PC-3 (cell line): ENCODE results near the gene PREX1. TPM values are rescaled to one million over a fixed set of nuclear protein-coding genes. Genes with fewer than 3 reads are reported as not detected.

Experiments
- ATAC-seq: fragments of 200-7000 bp; cut with Tn5 transposase; 2 replicates; pipeline ENCODE4 v1.9.1; 2020; ENCODE audit warnings: mild to moderate bottlenecking, moderate library complexity
- BruUV-seq: library from RNA; stranded (reverse); fragments of 400-500 nt; replicated peaks from 2 replicates; lab custom pipeline; 2021; lab: Mats Ljungman, UMichigan
- CTCF ChIA-PET: fragments of 300-600 bp; sonication (Branson Sonifier 250); formaldehyde crosslinking; loops from one replicate; lab custom pipeline; 2022; ENCODE audit warnings: antibody characterized with exemption; lab: Charles Lee
- POLR2A ChIA-PET: fragments of 300-600 bp; sonication (Branson Sonifier 250); formaldehyde crosslinking; loops from one replicate; lab custom pipeline; 2022; ENCODE audit warnings: antibody characterized with exemption; ENCODE audit not compliant: unreplicated experiment; lab: Charles Lee
- DNase-seq: peaks from one replicate; pipeline ENCODE4 v3.0.0-alpha.2; 2015
- H2AFZ ChIP-seq: fragments of 300-600 bp; sonication (generic); 2 replicates; pipeline ENCODE4 v1.6.0; 2016; ENCODE audit warnings: antibody characterized with exemption, low read length
- H3F3A ChIP-seq: fragments of 300-600 bp; sonication (generic); one replicate; pipeline ENCODE4 v1.6.0; 2017; ENCODE audit warnings: antibody characterized with exemption, low read length, control low read depth, mild to moderate bottlenecking; ENCODE audit not compliant: unreplicated experiment
- H3K27ac ChIP-seq: fragments of 300-600 bp; sonication (generic); 2 replicates; pipeline ENCODE4 v1.5.1; 2016; ENCODE audit warnings: mild to moderate bottlenecking, low read length
- H3K27me3 ChIP-seq: fragments of 300-600 bp; sonication (generic); 2 replicates; pipeline ENCODE4 v1.6.1; 2016; ENCODE audit warnings: low read length, mixed read lengths
- H3K36me3 ChIP-seq: fragments of 300-600 bp; sonication (generic); 2 replicates; pipeline ENCODE4 v1.6.1; 2016; ENCODE audit warnings: low read depth, mixed run types, low read length, mixed read lengths
- H3K4me1 ChIP-seq: fragments of 300-600 bp; sonication (generic); 2 replicates; pipeline ENCODE4 v1.5.1; 2016; ENCODE audit warnings: low read length; ENCODE audit not compliant: insufficient read depth
- H3K4me2 ChIP-seq: fragments of 300-600 bp; sonication (generic); 2 replicates; pipeline ENCODE4 v1.6.0; 2016; ENCODE audit warnings: low read length
- H3K4me3 ChIP-seq: fragments of 300-600 bp; sonication (generic); 2 replicates; pipeline ENCODE4 v1.5.1; 2016; ENCODE audit warnings: mild to moderate bottlenecking, low read length, mixed read lengths
- H3K79me2 ChIP-seq: fragments of 300-600 bp; sonication (generic); 2 replicates; pipeline ENCODE4 v1.6.1; 2017; ENCODE audit warnings: low read length, mixed read lengths
- H3K9ac ChIP-seq: fragments of 300-600 bp; sonication (generic); 2 replicates; pipeline ENCODE4 v1.6.0; 2016; ENCODE audit warnings: mild to moderate bottlenecking, low read length
- H3K9me2 ChIP-seq: fragments of 300-600 bp; sonication (generic); replicated peaks from 2 replicates; pipeline ENCODE4 v1.6.1; 2016; ENCODE audit warnings: mixed run types, low read length, mixed read lengths
- H3K9me3 ChIP-seq: fragments of 300-600 bp; sonication (generic); 2 replicates; pipeline ENCODE4 v1.6.1; 2016; ENCODE audit warnings: low read length, mixed read lengths
- H4K20me1 ChIP-seq: fragments of 300-600 bp; sonication (generic); 2 replicates; pipeline ENCODE4 v1.6.1; 2016; ENCODE audit warnings: low read length, mixed read lengths
- CTCF ChIP-seq: fragments of 300-600 bp; sonication (generic); conservative IDR thresholded peaks from 2 replicates; pipeline ENCODE4 v1.5.1; 2017; ENCODE audit warnings: antibody characterized with exemption, low read depth, mild to moderate bottlenecking, low read length
- EZH2 ChIP-seq: fragments of 300-600 bp; sonication (generic); IDR thresholded peaks from one replicate; pipeline ENCODE4 v1.6.1; 2017; ENCODE audit warnings: antibody characterized with exemption, mild to moderate bottlenecking, low read length; ENCODE audit not compliant: unreplicated experiment
- EZH2phosphoT487 ChIP-seq: fragments of 300-600 bp; sonication (generic); IDR thresholded peaks from 2 replicates; pipeline ENCODE4 v1.6.1; 2018; ENCODE audit warnings: mild to moderate bottlenecking, antibody characterized with exemption, low read length, borderline replicate concordance
- intact Hi-C: fragments of 100-400 bp; cut with micrococcal nuclease; formaldehyde crosslinking; loops from 2 replicates; pipeline ENCODE4 v1.9.0; 2023
- total RNA-seq: library from RNA; depleted of rRNA; stranded (reverse); fragments of >200 nt; gene quantifications from 2 replicates; pipeline ENCODE4 v1.2.3, GENCODE V29; 2014

The PREX1 gene
- total RNA-seq, 1 experiment from 2014 or later, result 22.1 TPM

GRCh38 chr20:48851579-48851978, 23.8 kb upstream of the PREX1 start:
- Histone ChIP-seq H3K9ac (no peak overlapping the region), H3K9me3 (no peaks in the 10 kb centered on the region), H2AFZ (no peak overlapping the region), H3K4me3 (no peak overlapping the region), H4K20me1 (no peaks in the 10 kb centered on the region), H3K27me3 (no peaks in the 10 kb centered on the region), H3K9me2 (no peaks in the 10 kb centered on the region), H3K4me2 (no peak overlapping the region), H3K36me3 (no peaks in the 10 kb centered on the region), H3F3A (no peaks in the 10 kb centered on the region), H3K79me2 (no peaks in the 10 kb centered on the region), H3K27ac (no peak overlapping the region), H3K4me1 (0 out of 2 replicates have a peak, but pooled peaks cover 3% of the 10 kb centered on the region)
- DNase-seq, result no peak
- POLR2A ChIA-PET, result no interaction called here
- no peak for TF ChIP-seq EZH2
- TF ChIP-seq CTCF, result no peak
- no peak for ATAC-seq
- CTCF ChIA-PET, result no interaction called here
- no TSS peak for BruUV-seq
- intact Hi-C loops, result no loop called here

- Histone ChIP-seq H3K4me2 (no peak overlapping the region), H3K27ac (no peak overlapping the region), H3K36me3 (no peaks in the 10 kb centered on the region), H2AFZ (no peak overlapping the region), H3F3A (no peaks in the 10 kb centered on the region), H3K9me3 (no peaks in the 10 kb centered on the region), H3K79me2 (no peaks in the 10 kb centered on the region), H4K20me1 (no peaks in the 10 kb centered on the region), H3K4me1 (peaks cover 6% of the 10 kb centered on the region; the same call in 1 of the 2 replicates), H3K27me3 (no peaks in the 10 kb centered on the region), H3K9me2 (no peaks in the 10 kb centered on the region), H3K9ac (no peak overlapping the region), H3K4me3 (no peak overlapping the region)
- POLR2A ChIA-PET, result interaction anchor here (0.6 kb wide), 1 partner anchor 1184 kb away, joined by 5 read pairs; no protein-coding TSS in a partner anchor
- DNase-seq (no peak), ATAC-seq (no peak)
- CTCF ChIA-PET, result interaction anchor here (0.6 kb wide), 2 partner anchors 17 to 46 kb away, joined by 3 read pairs; no protein-coding TSS in a partner anchor
- BruUV-seq, result no TSS peak
- intact Hi-C loops, result no loop called here
- no peak for TF ChIP-seq EZH2
- no peak for TF ChIP-seq EZH2phosphoT487
- no peak for TF ChIP-seq CTCF
These were observed 23.1 kb upstream of the PREX1 start for GRCh38 chr20:48850977-48851299.

- Histone ChIP-seq H3K4me2 (no peak overlapping the region), H3K27ac (no peak overlapping the region), H2AFZ (no peak overlapping the region), H3K4me1 (peaks cover 11% of the 10 kb centered on the region), H3K9me2 (no peaks in the 10 kb centered on the region), H3K36me3 (no peaks in the 10 kb centered on the region), H3K79me2 (no peaks in the 10 kb centered on the region), H3K4me3 (no peak overlapping the region), H3K27me3 (no peaks in the 10 kb centered on the region), H3F3A (no peaks in the 10 kb centered on the region), H3K9ac (no peak overlapping the region), H3K9me3 (no peaks in the 10 kb centered on the region), H4K20me1 (no peaks in the 10 kb centered on the region)
- ATAC-seq (no peak), DNase-seq (no peak)
- intact Hi-C loops, result no loop called here
- CTCF ChIA-PET, result interaction anchor here (0.6 kb wide), 2 partner anchors 16 to 47 kb away, joined by 3 read pairs; no protein-coding TSS in a partner anchor
- TF ChIP-seq EZH2, result no peak
- no peak for TF ChIP-seq EZH2phosphoT487
- BruUV-seq, result no TSS peak
- POLR2A ChIA-PET, result interaction anchor here (0.6 kb wide), 2 partner anchors 196 to 1183 kb away, joined by 4 to 5 read pairs; no protein-coding TSS in a partner anchor
These were observed 22.6 kb upstream of the PREX1 start for GRCh38 chr20:48850257-48850976.
